GM10266 (cell line): ENCODE results near the gene SLFN5.

ENCODE experiments used
- DNase-seq: peaks from one replicate; pipeline ENCODE4 v3.0.0; 2012; ENCODE audit errors: extremely low spot score
- CTCF ChIP-seq: IDR thresholded peaks from 2 replicates; pipeline ENCODE4 v1.5.1; 2012; ENCODE audit warnings: mild to moderate bottlenecking, low read depth; ENCODE audit not compliant: control insufficient read depth, insufficient read depth; ENCODE audit errors: missing control alignments

SLFN5 gene

GRCh38 chr17:35235289-35235688 is 7.6 kb upstream of the SLFN5 start:
- no peak for DNase-seq
- no peak for TF ChIP-seq CTCF

GRCh38 chr17:35235917-35236316 is 7.0 kb upstream of the SLFN5 start:
- no peak for TF ChIP-seq CTCF
- no peak for DNase-seq

DNA sequence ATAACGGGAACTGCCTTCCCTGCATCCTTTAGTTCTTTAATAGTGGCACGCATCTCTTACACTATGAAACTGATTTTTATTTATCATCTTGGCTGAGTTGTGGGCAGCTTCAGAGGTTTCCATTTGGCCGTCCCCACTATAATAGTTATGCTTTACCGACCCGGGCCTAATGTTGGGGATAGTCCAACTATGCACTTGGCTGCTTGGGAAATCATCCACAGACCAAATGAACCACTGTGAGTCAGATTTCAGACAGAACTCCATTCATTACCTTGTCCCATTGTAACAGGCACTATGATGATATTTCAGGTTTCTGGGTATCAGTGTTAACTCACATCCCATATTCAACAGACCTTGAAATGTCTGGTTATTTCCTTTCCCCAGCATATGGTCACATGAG is 6.1 kb upstream of the SLFN5 start:
- DNase-seq, result no peak
- TF ChIP-seq CTCF, result no peak

DNA sequence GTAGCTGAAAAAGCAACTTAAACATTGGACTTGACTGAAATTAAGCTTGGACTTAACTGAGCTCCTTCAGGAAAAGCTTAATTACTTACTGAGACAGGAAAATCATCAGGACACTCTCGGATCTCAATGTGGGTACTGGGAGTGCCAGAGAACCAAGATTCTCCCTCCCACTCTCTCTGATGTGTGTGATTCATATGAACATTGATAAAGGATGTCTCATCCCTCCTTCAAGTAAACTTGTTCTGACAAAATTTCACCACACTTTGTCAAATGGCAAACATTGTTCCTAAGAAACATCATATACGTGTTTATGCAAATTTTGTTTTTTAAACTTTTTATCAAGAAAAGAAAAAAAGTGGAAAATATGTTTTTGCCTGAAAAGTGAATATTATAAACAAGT is 4.1 kb upstream of the SLFN5 start:
- TF ChIP-seq CTCF, result no peak
- no peak for DNase-seq

GRCh38 chr17:35239823-35240222 is 3.0 kb upstream of the SLFN5 start:
- no peak for TF ChIP-seq CTCF
- no peak for DNase-seq

- no peak for TF ChIP-seq CTCF
- no peak for DNase-seq
Observed at GRCh38 chr17:35240861-35241260, 2.0 kb upstream of the SLFN5 start.

DNA sequence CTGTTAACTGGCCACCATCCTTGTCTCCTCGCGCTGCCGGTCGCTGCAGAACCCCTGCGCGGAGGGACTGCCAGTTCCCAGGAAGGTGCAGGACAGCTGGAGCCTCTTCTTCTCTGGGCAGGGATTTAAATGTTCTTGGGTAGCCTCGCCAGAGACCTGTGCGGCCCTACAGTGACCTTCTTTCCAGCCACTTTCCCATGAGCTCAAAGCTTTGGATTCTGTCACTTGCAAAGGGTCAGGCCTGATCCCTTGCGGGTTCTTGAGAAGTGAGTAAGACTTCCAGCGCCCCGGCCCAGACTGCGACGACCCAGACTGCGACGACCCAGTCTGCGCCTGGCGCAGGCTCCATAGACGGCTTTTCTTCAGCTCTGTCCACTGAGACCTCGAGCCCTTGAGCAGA is 1.4 kb upstream of the SLFN5 start:
- no peak for DNase-seq
- TF ChIP-seq CTCF, result no peak
